Chondrocyte (in vitro differentiated cells): Measurements from ENCODE around the gene CD86. TPM values are rescaled to one million over a fixed set of nuclear protein-coding genes. Genes with fewer than 3 reads are reported as not detected.

Source experiments
- DNase-seq: peaks from one replicate; pipeline ENCODE4 v3.0.0; 2021; ENCODE audit warnings: mixed read lengths, low spot score
- H3K27ac Mint-ChIP-seq: one replicate; pipeline ENCODE4 v1.8.0; 2021; ENCODE audit warnings: mild to moderate bottlenecking, moderate library complexity, mixed read lengths; ENCODE audit not compliant: unreplicated experiment
- H3K27me3 Mint-ChIP-seq: 2 replicates; pipeline ENCODE4 v1.8.0; 2021; ENCODE audit warnings: low read depth, mixed read lengths
- H3K36me3 Mint-ChIP-seq: 2 replicates; pipeline ENCODE4 v1.8.0; 2021; ENCODE audit warnings: low read depth, mixed read lengths
- H3K4me1 Mint-ChIP-seq: 2 replicates; pipeline ENCODE4 v1.8.0; 2021; ENCODE audit warnings: low read depth, mild to moderate bottlenecking, mixed read lengths
- H3K4me3 Mint-ChIP-seq: one replicate; pipeline ENCODE4 v1.8.0; 2021; ENCODE audit warnings: mild to moderate bottlenecking, moderate library complexity, mixed read lengths; ENCODE audit not compliant: unreplicated experiment
- H3K9me3 Mint-ChIP-seq: 2 replicates; pipeline ENCODE4 v1.8.0; 2021; ENCODE audit warnings: low read depth, mixed read lengths
- CTCF ChIP-seq: fragments of 200-600 bp; sonication (generic); IDR thresholded peaks from 2 replicates; pipeline ENCODE4 v1.5.0; 2021; ENCODE audit warnings: antibody characterized with exemption, mild to moderate bottlenecking, moderate library complexity
- total RNA-seq: library from RNA; stranded (reverse); gene quantifications from 3 replicates; pipeline ENCODE4 v1.2.1, GENCODE V29; 2021

CD86 gene
- total RNA-seq, 1 donor from 2014 or later: not detected

- no peak for DNase-seq
- Mint-ChIP-seq H3K27me3 (peaks cover 25% of the 10 kb centered on the region), H3K4me3 (no peak overlapping the region), H3K4me1 (no peaks in the 10 kb centered on the region), H3K9me3 (no peaks in the 10 kb centered on the region), H3K27ac (no peak overlapping the region), H3K36me3 (no peaks in the 10 kb centered on the region)
- no peak for TF ChIP-seq CTCF
These were observed 26.5 kb downstream of the CD86 start for GRCh38 chr3:122081543-122082247.

- no peaks in the 10 kb centered on the region for H3K36me3 Mint-ChIP-seq
- peaks cover 22% of the 10 kb centered on the region for H3K27me3 Mint-ChIP-seq
- H3K4me3 Mint-ChIP-seq: no peak overlapping the region
- no peak for TF ChIP-seq CTCF
- no peak overlapping the region for H3K27ac Mint-ChIP-seq
- H3K4me1 Mint-ChIP-seq: no peaks in the 10 kb centered on the region
- DNase-seq: no peak
- H3K9me3 Mint-ChIP-seq: no peaks in the 10 kb centered on the region
These were observed 27.2 kb downstream of the CD86 start for GRCh38 chr3:122082357-122082756.

GRCh38 chr3:122084799-122085198 lies 29.6 kb downstream of the CD86 start:
- H3K4me3 Mint-ChIP-seq: no peak overlapping the region
- no peaks in the 10 kb centered on the region for H3K9me3 Mint-ChIP-seq
- no peaks in the 10 kb centered on the region for H3K36me3 Mint-ChIP-seq
- H3K27ac Mint-ChIP-seq: no peak overlapping the region
- no peaks in the 10 kb centered on the region for H3K4me1 Mint-ChIP-seq
- no peak for DNase-seq
- no peak for TF ChIP-seq CTCF
- peaks cover 18% of the 10 kb centered on the region for H3K27me3 Mint-ChIP-seq

GRCh38 chr3:122085673-122086072 lies 30.5 kb downstream of the CD86 start:
- no peak for DNase-seq
- Mint-ChIP-seq H3K27me3 (peaks cover 17% of the 10 kb centered on the region), H3K9me3 (no peaks in the 10 kb centered on the region), H3K36me3 (no peaks in the 10 kb centered on the region), H3K4me1 (no peaks in the 10 kb centered on the region), H3K27ac (no peak overlapping the region), H3K4me3 (no peak overlapping the region)
- TF ChIP-seq CTCF: no peak

GRCh38 chr3:122088531-122088930 lies 33.4 kb downstream of the CD86 start:
- Mint-ChIP-seq H3K4me3 (no peak overlapping the region), H3K27ac (no peak overlapping the region), H3K27me3 (peaks cover 8% of the 10 kb centered on the region), H3K36me3 (no peaks in the 10 kb centered on the region), H3K4me1 (no peaks in the 10 kb centered on the region), H3K9me3 (no peaks in the 10 kb centered on the region)
- no peak for DNase-seq
- no peak for TF ChIP-seq CTCF
